Measurements from ENCODE around the gene ABCC4. TPM values are rescaled to one million over a fixed set of nuclear protein-coding genes. Genes with fewer than 3 reads are reported as not detected.

The ABCC4 gene
- total and polyA plus RNA-seq, 9 of the 15 experiments (the other 6 are each of a cell fraction or from before 2014, with no cell fraction given): 9.4 to 46.1 (median 25.4) TPM

GRCh38 chr13:95229855-95230254 is 71.4 kb downstream of the ABCC4 start (continued):
- peak; percentile 54; the same call in 1 of the 2 replicates for TF ChIP-seq MGA (IDR thresholded peaks at IDR 0.05)
- TF ChIP-seq NR4A1 (CRISPR knock-in tag; IDR thresholded peaks at IDR 0.05): no peak
- TF ChIP-seq NR4A1 (tag; IDR thresholded peaks at IDR 0.05): peak; percentile 44; the same call in 1 of the 2 replicates
- 0 out of 2 replicates have a peak, but pooled peaks have one; percentile 13 for TF ChIP-seq CXXC5 (CRISPR knock-in tag; IDR thresholded peaks at IDR 0.05)
- TF ChIP-seq CBX5 (IDR thresholded peaks at IDR 0.05; ENCODE audit: borderline replicate concordance, low read depth): no peak
- TF ChIP-seq SMAD4 (CRISPR knock-in tag; conservative IDR thresholded peaks at IDR 0.05): 0 out of 2 replicates have a peak, but pooled peaks have one; percentile 13

Measured in K562 (cell line).